Astrocyte (in vitro differentiated cells and primary cell): ENCODE measurements around the gene FAM217A.

Experiments used
- EZH2 ChIP-seq: IDR thresholded peaks from 2 replicates; pipeline ENCODE4 v1.6.1; 2012; ENCODE audit warnings: mild to moderate bottlenecking, low read length, inconsistent platforms; ENCODE audit not compliant: insufficient read depth
- TF ChIP-seq, protein P1 (sequence below): IDR thresholded peaks from 2 replicates; pipeline ENCODE4 v1.5.1; 2011; ENCODE audit warnings: low read depth, mild to moderate bottlenecking, inconsistent platforms, low read length, moderate library complexity; ENCODE audit not compliant: insufficient read depth

DNA sequence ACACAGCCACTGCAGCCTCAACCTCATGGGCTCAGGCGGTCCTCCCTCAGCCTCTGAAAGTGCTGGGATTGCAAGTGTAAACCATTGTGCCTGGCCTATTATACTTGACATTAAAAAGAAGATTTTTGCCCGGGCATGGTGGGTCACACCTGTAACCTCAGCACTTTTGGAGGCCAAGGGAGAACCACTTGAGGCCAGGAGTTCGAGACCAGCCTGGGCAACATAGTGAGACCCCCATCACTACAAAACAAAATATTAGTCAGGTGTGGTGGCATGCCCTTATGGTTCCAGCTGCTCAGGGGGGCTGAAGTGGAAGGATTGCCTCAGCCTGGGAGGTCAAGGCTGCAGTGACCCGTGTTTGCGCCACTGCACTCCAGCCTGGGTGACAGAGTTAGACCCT, 42.4 kb downstream of the FAM217A start:
- no peak for TF ChIP-seq EZH2
- TF ChIP-seq, protein P1, sequence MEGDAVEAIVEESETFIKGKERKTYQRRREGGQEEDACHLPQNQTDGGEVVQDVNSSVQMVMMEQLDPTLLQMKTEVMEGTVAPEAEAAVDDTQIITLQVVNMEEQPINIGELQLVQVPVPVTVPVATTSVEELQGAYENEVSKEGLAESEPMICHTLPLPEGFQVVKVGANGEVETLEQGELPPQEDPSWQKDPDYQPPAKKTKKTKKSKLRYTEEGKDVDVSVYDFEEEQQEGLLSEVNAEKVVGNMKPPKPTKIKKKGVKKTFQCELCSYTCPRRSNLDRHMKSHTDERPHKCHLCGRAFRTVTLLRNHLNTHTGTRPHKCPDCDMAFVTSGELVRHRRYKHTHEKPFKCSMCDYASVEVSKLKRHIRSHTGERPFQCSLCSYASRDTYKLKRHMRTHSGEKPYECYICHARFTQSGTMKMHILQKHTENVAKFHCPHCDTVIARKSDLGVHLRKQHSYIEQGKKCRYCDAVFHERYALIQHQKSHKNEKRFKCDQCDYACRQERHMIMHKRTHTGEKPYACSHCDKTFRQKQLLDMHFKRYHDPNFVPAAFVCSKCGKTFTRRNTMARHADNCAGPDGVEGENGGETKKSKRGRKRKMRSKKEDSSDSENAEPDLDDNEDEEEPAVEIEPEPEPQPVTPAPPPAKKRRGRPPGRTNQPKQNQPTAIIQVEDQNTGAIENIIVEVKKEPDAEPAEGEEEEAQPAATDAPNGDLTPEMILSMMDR: no peak
